ENCODE results near the gene CBS. TPM values are rescaled to one million over a fixed set of nuclear protein-coding genes. Genes with fewer than 3 reads are reported as not detected.
"Not testable (repeated sequence)": the region's sequence is repeated elsewhere in the genome, so short reads cannot be mapped to it uniquely, and the experiment has no call there.

The CBS gene
- total RNA-seq, 1 donor from 2014 or later = 6.2 TPM

DNA sequence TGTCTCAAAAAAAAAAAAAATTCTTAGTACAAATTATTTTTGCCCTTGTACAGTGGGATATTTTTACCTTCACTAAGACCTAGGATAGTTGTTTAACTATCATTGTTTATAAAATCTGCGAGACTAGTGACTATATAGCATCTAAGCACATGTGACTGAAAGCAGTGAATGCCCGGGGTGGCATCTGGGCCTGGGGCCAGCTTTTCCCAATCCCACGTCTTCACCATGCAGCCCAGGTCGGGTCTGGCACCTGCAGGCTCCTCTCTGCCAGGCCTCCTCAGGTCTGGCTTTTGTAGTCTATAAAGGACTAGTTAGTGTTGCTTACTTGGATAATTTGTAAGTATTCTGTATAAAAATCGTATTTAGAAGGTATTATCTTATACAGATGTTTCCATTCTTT, 40.8 kb downstream of the CBS start:
- intact Hi-C loops (cut with DNase I) = no loop called here
- DNase-seq (no peak), ATAC-seq (ENCODE audit: poor library complexity) (peak; percentile 46)

DNA sequence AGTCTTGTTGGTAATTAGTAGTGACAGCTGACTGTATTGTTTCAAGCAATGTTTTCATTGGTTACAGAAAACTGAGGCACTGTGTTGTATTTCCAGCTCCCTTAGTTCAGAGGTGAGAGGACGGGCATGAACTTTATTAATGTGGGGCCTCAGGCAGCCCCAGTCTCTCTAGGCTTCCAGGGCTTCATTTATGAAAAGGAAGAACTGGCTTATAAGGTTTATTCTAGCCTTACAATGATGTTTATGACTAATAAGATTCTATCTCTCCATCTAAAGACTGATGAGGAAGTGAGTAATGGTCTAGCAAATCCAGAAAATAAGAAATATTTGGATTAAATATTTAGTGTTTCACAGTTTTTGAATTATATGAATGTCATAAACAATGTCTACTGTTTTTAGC, 41.5 kb downstream of the CBS start:
- no peak for ATAC-seq (ENCODE audit: poor library complexity)
- intact Hi-C loops (cut with DNase I) = no loop called here
- DNase-seq = no peak

DNA sequence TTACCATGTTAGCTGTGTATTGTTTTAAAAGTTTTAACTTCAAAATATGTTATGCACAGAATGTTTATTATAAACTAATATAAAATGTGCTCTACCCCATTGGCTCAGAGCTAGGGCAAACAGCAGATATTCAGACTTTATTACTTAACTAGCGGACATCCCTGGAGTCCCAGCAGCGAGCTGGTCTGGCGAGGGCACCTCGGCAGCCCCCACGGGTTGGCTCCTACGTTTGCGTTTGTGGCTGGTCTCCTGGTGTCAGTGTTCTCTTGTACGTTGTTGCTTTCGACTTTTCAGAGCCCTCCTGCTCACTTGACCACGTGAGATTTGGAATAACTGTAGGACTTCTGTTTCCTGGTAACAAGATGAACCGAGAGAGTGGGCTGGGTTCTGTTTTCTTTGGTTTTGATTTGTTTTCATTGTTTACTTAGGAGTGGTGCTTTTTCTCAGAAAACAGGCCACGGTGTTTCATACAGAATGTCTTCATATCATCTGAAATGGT, 44.5 kb downstream of the CBS start:
- no peak for ATAC-seq (ENCODE audit: poor library complexity)
- no peak for DNase-seq
- intact Hi-C loops (cut with DNase I) = no loop called here

DNA sequence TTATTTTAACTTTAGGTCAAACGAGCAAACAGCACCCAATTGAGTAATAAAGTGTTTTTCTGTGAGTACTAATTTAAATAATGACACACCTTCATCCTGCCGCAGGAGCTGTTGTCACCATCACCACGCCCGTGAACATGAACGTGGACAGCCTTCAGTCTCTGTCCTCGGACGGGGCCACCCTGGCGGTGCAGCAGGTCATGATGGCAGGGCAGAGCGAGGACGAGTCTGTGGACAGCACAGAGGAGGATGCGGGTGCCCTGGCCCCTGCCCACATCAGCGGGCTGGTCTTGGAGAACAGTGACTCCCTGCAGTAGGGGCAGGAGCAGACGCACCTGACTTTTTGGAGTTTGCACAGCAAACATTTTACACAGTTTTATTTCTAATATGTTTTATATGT, 45.9 kb downstream of the CBS start:
- no peak for DNase-seq
- intact Hi-C loops (cut with DNase I) = no loop called here

DNA sequence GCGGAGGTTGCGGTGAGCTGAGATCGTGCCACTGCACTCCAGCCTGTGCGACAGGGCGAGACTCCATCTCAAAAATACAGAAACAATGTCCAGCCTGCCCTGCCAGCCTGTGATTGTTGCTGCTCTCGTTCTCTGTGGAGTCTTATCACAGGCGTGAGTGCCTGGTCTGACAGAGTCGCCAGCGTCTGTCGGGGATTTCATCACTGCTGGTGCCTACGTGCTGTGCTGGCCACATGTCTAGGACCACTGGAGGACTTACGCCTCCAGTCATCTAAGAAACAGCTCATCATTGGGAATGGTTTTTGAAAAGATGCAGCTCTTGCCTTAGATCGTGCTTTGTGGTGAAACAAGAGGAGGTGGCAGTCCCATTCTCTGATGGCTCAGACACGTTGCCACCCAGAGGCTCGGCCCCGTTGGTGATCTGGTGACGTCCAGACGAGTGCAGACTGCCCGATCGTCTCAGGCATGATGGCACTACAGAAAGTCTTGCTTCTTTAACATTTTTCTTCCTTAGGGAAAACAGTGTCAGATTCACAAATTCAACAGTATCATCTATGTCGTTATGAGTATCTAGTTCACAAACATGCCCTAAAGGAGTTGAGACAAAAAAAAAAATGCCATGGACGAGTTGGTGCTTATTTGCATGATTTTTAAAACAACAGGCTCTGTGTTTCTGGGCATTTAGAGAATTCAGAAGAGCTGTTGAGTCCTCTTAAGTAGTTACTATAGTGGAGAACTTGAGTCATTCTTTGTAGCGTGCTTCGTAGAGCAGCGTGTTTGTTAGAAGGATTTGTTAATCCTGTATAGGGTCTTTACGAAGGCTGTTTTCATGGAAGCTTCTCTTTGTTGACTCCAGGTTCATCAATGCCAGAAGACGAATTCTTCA, 47.5 kb downstream of the CBS start:
- DNase-seq (no peak), ATAC-seq (ENCODE audit: poor library complexity) (peak; percentile 53)

More for the DNA sequence above, 45.9 kb downstream of the CBS start:
- ATAC-seq (ENCODE audit: poor library complexity) = no peak

DNA sequence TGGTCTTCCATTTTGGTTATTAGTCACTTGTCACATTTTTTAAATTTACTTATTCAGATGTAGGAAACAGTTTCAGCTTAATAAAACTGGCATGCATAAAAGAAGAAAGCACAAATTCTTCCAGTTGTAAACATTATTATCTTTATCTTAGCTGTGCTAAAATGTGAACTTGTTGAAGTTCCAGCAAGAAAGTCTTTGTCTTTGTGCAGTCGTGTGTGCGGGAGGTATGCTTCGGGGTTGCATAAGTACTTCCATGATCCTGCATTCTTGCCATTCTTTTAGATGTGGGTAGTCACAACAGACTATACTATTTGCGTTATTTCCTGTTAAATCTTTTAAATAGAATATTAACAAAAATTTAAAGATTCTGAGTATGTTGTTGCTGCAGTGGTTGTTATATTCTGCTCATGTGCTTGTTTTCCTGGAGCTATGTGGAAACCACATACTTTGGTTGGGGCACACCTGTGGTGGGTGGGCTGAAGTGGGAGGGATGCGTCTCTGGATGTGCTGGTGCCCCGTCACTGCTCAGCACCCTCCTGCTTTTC, 49.9 kb downstream of the CBS start:
- DNase-seq (no peak), ATAC-seq (ENCODE audit: poor library complexity) (no peak)
- intact Hi-C loops (cut with DNase I) = no loop called here

More for the DNA sequence above, 47.5 kb downstream of the CBS start:
- intact Hi-C loops (cut with DNase I) = no loop called here

DNA sequence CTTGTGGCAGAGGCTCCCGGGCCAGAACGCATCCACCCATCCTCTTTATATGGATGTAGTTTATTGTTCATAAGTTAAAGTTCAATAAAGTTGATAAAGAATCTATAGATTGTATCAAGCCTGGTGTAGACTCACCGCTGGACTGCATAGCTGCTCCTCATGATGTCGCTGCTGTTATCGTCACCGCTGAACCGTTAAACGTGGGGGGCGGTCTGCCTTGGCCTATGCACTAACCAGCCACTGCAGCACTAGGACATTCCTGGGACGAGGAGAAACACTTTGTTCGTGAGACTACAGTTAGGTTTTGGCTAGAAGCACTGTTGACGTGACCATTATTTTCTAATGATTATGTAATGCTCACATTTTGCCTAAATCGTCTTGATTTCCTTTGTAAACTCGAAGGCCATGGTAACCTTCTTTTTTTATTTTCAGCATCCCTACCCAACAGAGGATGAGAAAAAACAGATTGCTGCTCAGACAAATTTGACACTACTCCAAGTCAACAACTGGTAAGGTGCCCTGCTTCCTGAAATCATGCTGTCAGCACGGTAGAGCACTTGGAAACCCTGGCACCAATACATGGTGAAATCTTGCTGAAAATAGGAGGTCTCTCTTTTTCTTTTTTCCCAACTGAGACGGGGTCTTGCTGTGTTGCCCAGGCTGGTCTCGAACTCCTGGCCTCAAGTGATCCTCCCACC, 51.0 kb downstream of the CBS start:
- DNase-seq (no peak), ATAC-seq (ENCODE audit: poor library complexity) (peak; percentile 58)
- intact Hi-C loops (cut with DNase I) = no loop called here

DNA sequence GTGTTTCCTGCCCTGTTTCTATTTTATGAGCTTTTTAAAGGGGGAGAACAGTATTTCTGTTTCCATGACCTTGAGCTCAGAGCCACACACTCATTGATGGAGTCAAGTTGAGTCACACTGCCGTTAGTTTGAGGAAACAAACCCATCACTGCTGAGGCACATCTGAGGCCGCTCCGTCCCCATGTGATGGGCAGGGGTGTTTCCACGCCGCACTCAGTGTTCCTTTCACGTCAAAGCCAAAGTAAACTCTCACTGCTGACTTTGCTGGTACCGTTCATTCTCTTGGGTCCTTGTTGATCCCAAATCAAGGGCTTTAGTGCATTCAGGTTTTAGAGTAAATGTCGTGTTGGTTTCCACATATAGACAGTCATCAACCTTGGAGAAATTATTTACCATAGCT, 52.5 kb downstream of the CBS start:
- ATAC-seq (ENCODE audit: poor library complexity) = no peak
- intact Hi-C loops (cut with DNase I) = no loop called here
- no peak for DNase-seq

DNA sequence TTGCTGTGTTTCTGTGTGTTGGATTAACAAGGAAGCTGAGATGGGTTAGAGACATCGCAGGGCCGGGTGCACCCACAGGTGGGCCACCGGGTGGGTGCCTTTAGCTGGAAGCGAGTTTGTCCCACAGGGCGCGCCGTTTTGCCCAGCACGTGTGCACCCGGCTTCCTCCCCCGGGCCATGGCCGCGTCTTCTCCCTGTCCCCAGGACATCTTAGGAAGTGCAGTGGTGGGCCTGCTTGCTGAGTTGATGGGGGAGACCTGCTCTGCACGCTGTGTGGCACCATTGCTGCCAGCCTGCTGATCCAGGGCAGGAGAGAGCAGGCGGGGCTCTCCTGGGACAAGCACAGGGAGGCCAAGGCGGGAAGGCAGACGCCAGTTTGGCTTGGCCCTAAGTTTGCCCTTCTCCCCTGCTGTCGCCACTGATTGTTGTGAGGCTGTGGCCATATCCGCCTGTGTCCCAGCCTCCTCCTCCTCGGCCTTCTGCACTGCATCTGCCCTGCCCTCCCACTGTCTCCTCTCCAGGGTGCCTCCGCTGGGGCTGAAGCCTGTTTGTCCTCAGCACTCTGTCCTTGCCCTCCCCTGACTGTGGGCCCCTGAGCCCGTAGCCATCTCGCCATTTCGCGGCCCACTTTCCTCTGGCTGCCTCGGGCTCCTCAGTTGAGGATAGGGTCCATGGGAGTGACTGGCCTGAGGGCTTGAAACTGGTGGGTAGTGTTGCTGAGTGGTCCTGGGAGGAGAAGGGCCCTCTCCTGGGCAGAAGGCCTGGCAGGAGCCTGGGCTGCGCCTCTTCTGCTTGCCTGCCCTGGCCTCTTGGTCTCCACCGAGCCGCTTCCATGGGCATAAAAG, 53.7 kb downstream of the CBS start:
- no peak for DNase-seq
- intact Hi-C loops (cut with DNase I) = no loop called here
- ATAC-seq (ENCODE audit: poor library complexity) = no peak

DNA sequence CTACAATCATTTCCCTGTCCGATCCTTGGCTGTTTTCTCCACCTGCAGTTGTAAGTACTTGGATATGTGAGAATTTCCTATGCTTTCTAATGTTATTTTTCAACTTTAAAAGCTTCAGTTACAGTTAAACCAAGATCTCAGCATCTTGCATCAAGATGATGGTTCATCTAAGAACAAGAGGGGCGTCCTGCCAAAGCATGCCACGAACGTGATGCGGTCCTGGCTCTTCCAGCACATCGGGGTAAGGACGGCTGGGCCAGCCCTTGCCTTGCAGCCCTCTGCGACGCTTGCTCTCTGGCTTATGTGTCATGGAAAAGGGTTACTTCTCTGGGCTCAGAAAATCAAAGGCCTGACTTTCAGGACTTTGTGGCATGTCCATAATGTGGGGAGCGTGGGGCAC, 54.4 kb downstream of the CBS start:
- ATAC-seq (ENCODE audit: poor library complexity) (no peak), DNase-seq (no peak)
- intact Hi-C loops (cut with DNase I) = no loop called here

DNA sequence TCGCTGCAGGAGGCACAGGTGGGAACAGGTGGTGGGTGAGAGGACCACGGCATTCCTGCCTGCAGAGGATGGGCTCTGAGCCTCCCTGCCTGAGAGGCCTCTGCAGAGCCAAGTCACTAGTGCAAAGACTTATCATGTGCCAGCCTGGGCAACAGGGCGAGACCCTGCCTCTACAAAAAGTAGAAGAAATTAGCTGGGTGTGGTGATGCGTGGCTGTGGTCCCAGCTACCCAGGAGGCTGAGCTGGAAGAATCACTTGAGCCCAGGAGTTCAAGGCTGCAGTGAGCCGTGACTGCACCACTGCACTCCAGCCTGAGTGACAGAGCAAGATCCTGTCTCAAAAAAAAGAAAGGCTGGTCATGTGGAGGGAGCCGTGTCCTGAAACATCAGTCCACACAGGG, 54.9 kb downstream of the CBS start:
- DNase-seq (no peak), ATAC-seq (ENCODE audit: poor library complexity) (no peak)
- intact Hi-C loops (cut with DNase I) = no loop called here

DNA sequence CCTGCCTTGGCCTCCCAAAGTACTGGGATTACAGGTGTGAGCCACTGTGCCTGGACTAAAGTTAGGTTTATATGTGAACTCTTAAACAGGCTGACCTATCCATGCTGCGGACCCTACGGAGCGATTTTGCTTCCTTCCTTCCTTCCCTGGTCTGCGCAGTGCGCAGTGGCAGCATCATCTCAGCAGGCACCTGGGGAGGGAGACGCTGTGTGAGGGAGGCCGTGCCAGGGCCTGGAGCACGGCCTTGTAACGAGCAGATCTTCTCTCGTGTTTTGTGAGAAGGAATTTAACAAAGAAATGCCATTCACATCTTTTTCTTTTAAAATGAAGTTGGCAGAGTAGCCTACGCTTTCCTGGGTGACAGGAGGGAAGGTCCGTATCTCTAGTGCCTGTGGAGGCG, 55.5 kb downstream of the CBS start:
- ATAC-seq (ENCODE audit: poor library complexity) (no peak), DNase-seq (no peak)
- intact Hi-C loops (cut with DNase I) = no loop called here

DNA sequence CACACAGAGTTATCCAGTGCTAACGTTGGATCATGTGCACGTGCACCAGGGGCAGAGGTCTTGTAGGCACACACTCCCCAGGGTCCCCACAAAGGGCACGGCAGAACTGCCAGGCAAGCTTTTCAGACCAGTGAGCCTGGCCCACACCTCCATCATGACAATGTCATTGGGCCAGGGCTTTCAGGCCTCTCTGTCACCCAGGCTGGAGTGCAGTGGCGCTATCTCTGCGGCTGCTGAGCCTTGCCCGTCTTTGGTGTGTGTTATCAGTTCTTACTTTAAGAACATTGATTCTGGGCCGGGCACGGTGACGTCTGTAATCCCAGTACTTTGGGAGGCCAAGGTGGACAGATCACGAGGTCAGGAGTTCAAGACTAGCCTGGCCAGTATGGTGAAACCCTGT, 57.1 kb downstream of the CBS start:
- intact Hi-C loops (cut with DNase I) = no loop called here
- ATAC-seq (ENCODE audit: poor library complexity) (no peak), DNase-seq (no peak)

DNA sequence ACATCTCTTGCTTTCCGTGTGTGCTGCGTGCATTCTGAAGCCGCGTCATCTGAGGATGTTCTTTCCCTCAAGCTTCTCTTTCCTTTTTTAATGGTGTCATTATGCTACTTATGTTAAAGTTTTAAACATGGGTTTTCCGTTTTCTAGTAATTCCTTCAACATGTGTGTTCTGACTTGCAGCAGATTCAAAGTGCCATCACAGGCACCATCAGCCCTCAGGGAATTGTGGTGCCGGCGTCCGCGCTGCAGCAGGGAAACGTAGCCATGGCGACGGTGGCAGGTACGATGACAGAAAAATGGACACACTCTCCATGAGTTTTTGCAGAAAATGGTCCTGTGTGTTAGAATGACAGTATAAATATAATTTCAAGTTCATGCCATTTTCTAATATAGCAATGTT, 58.9 kb downstream of the CBS start:
- ATAC-seq (ENCODE audit: poor library complexity) (no peak), DNase-seq (no peak)
- intact Hi-C loops (cut with DNase I) = no loop called here

DNA sequence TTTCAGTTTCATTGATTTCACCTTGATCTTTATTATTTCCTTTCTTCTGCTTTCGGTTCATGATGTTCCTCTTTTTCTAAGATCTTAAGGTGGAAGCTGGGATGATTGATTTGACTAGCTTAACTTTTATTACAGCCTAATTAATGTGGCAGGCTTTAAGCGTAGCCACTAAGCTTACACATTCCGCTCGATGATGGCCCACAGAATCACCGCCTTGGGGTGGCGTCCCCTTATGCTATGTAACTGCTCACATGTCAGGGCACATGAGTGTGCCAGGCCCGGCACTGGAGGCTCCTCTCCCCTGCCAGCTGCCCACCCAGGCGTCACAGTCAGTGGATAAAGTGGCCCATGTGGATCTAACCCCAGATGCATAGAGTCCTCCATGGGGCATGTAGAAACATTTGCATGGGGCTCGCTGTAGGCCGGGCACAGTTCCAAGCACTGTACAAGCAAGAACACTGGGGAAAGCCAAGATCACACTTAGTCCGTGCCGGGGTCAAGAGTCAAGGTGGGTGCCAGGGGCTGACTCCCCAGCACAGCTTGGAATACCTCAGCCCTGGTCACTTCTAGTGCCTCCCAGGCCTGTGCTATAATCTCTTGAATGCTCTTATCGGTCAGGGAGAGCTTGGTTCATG, 59.6 kb downstream of the CBS start:
- DNase-seq = no peak
- intact Hi-C loops (cut with DNase I) = no loop called here
- ATAC-seq (ENCODE audit: poor library complexity) = no peak

DNA sequence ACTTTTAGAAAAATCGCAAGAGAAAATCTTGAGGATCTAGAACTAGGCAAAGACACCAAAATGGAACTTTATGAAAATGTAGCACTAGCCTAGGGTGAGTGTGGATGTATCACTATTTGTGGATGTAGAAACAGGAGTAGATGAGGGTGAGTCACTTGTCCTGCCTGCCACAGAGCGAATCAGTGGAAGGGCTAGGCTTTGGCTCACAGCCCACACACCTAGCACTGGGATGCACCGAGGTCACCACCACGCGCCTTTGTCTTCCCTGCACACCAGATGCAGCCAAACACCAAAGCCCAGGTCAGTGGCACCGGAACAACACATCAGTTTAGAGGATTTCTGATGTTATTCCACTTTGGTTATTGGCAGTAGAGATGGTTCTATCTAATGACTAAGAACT, 63.0 kb downstream of the CBS start:
- intact Hi-C loops (cut with DNase I) = no loop called here
- ATAC-seq (ENCODE audit: poor library complexity) = no peak
- DNase-seq = no peak

DNA sequence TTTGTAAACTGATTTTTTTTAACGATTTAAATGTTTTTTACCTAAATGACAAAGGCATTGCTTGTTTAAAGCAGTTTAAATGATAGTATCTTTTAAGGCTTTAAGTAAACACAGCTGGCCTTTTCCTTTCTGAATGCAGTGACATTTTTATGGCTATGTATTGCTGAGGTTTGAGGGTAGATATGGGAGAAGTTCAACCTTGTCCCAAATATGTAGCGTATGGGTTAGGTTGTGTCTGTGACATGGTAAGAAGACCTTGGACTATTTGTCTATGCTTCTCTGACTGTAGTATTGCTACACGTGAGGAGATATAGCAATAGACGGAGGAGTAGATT, 68.8 kb downstream of the CBS start:
- intact Hi-C loops (cut with DNase I) = no loop called here
- no peak for DNase-seq
- ATAC-seq (ENCODE audit: poor library complexity) = no peak

DNA sequence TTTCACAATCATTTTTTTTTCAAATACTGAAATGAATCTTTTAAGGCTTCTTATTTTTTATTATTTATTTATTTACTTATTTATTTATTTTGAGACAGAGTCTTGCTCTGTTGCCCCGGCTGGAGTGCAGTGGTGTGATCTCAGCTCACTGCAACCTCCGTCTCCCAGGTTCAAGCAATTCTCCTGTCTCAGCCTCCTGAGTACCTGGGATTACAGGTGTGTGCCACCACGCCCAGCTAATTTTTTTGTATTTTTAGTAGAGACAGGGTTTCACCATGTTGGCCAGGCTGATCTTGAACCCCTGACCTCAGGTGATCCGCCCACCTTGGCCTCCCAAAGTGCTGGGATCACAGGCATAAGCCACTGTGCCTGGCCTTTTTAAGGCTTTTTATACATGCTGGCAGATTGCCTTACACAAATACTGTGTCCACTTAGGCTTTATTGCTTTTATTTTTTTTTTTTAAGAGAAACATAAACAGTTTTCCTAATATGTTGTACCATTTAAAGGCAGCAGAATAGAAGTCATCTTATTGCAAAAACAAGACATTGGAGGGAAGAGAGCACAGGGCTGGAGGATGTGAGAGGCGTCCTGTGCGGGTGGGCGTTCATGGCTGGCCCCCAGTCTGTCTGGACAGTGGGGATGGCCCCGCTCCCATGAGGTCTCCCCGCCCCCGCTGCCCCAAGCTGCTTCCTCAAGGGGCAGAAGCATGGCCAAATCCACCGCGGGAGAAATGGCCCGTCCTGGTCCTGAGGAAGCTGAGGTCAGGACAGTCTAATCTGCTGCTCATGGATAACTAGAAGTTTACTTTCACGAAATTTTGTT, 69.4 kb downstream of the CBS start:
- ATAC-seq (ENCODE audit: poor library complexity); intact Hi-C loops (cut with DNase I); DNase-seq: not testable (repeated sequence)
